Measurements from ENCODE around the gene NRXN3. TPM values are rescaled to one million over a fixed set of nuclear protein-coding genes. Genes with fewer than 3 reads are reported as not detected.
"Not testable (repeated sequence)": the region's sequence is repeated elsewhere in the genome, so short reads cannot be mapped to it uniquely, and the experiment has no call there.

The NRXN3 gene
- polyA plus RNA-seq, 1 donor (not counting 4 experiments of a cell fraction or from before 2014, with no cell fraction given), result 0.89 TPM

- no peaks in the 10 kb centered on the region for H3K27me3 ChIP-seq (ENCODE audit: control insufficient read depth, extremely low read depth, insufficient read depth, low read length)
- no peaks in the 10 kb centered on the region for H3K36me3 ChIP-seq (ENCODE audit: control insufficient read depth in 2 of 2, extremely low read depth in 1 of 2, insufficient read depth in 2 of 2, low read length in 2 of 2)
- H3K79me2 ChIP-seq (ENCODE audit: control insufficient read depth, insufficient read depth, low read length), result no peaks in the 10 kb centered on the region
- H3K4me3 ChIP-seq (ENCODE audit: control insufficient read depth in 2 of 3, extremely low read depth in 1 of 3, insufficient read depth in 2 of 3, low read depth in 1 of 3, low read length in 3 of 3), result no peak overlapping the region
- TF ChIP-seq, protein P1, sequence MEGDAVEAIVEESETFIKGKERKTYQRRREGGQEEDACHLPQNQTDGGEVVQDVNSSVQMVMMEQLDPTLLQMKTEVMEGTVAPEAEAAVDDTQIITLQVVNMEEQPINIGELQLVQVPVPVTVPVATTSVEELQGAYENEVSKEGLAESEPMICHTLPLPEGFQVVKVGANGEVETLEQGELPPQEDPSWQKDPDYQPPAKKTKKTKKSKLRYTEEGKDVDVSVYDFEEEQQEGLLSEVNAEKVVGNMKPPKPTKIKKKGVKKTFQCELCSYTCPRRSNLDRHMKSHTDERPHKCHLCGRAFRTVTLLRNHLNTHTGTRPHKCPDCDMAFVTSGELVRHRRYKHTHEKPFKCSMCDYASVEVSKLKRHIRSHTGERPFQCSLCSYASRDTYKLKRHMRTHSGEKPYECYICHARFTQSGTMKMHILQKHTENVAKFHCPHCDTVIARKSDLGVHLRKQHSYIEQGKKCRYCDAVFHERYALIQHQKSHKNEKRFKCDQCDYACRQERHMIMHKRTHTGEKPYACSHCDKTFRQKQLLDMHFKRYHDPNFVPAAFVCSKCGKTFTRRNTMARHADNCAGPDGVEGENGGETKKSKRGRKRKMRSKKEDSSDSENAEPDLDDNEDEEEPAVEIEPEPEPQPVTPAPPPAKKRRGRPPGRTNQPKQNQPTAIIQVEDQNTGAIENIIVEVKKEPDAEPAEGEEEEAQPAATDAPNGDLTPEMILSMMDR (optimal IDR thresholded peaks at IDR 0.05 in 1 of 3, IDR thresholded peaks at IDR 0.05 in 1 of 3, conservative IDR thresholded peaks at IDR 0.05 in 1 of 3; ENCODE audit: extremely low read depth in 1 of 3, insufficient read depth in 2 of 3, low read length in 3 of 3), result no peak
- TF ChIP-seq EZH2 (IDR thresholded peaks at IDR 0.05; ENCODE audit: low read length), result no peak
- no peak overlapping the region for H2AFZ ChIP-seq (ENCODE audit: control insufficient read depth, low read length)
- H3K9me3 ChIP-seq (ENCODE audit: control insufficient read depth, low read depth, low read length), result no peaks in the 10 kb centered on the region
- no peak overlapping the region for H3K9ac ChIP-seq (ENCODE audit: control insufficient read depth, extremely low read depth, insufficient read depth, low read length)
- no peaks in the 10 kb centered on the region for H3K4me1 ChIP-seq (ENCODE audit: control insufficient read depth, extremely low read depth, insufficient read depth, low read length)
- no peaks in the 10 kb centered on the region for H3K9me1 ChIP-seq (ENCODE audit: control insufficient read depth, extremely low read depth, insufficient read depth, low read length)
- H3K4me2 ChIP-seq (ENCODE audit: control insufficient read depth, extremely low read depth, insufficient read depth, low read depth, low read length), result no peak overlapping the region
- H4K20me1 ChIP-seq (ENCODE audit: control insufficient read depth, extremely low read depth, insufficient read depth, low read length), result no peaks in the 10 kb centered on the region
- DNase-seq (ENCODE audit: low read depth, low spot score), result no peak
- no peak for FAIRE-seq
- dilution Hi-C loops (cut with MboI; ENCODE audit: extremely low pct_ligation_motif_present, low sequenced_read_pairs), result no loop called here
- H3K27ac ChIP-seq (ENCODE audit: control insufficient read depth, insufficient read depth, low read length), result no peak overlapping the region
These were observed 1597.1 kb downstream of the NRXN3 start for GRCh38 chr14:79767251-79767650.

DNA sequence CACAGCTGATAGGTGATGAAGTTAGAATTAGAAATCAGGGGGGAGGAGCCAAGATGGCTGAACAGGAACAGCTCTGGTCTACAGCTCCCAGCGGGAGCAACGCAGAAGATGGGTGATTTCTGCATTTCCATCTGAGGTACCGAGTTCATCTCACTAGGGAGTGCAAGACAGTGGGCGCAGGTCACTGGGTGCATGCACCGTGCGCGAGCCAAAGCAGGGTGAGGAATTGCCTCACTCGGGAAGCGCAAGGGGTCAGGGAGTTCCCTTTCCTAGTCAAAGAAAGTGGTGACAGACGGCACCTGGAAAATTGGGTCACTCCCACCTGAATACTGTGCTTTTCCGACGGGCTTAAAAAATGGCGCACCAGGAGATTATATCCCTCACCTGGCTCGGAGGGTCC lies 1597.5 kb downstream of the NRXN3 start:
- H3K4me3 ChIP-seq (ENCODE audit: control insufficient read depth in 2 of 3, extremely low read depth in 1 of 3, insufficient read depth in 2 of 3, low read depth in 1 of 3, low read length in 3 of 3); H4K20me1 ChIP-seq (ENCODE audit: control insufficient read depth, extremely low read depth, insufficient read depth, low read length); H2AFZ ChIP-seq (ENCODE audit: control insufficient read depth, low read length); H3K4me2 ChIP-seq (ENCODE audit: control insufficient read depth, extremely low read depth, insufficient read depth, low read depth, low read length); H3K36me3 ChIP-seq (ENCODE audit: control insufficient read depth in 2 of 2, extremely low read depth in 1 of 2, insufficient read depth in 2 of 2, low read length in 2 of 2); H3K27ac ChIP-seq (ENCODE audit: control insufficient read depth, insufficient read depth, low read length); H3K9me1 ChIP-seq (ENCODE audit: control insufficient read depth, extremely low read depth, insufficient read depth, low read length); dilution Hi-C loops (cut with MboI; ENCODE audit: extremely low pct_ligation_motif_present, low sequenced_read_pairs); H3K9me3 ChIP-seq (ENCODE audit: control insufficient read depth, low read depth, low read length); H3K4me1 ChIP-seq (ENCODE audit: control insufficient read depth, extremely low read depth, insufficient read depth, low read length); FAIRE-seq; DNase-seq (ENCODE audit: low read depth, low spot score); H3K79me2 ChIP-seq (ENCODE audit: control insufficient read depth, insufficient read depth, low read length); H3K27me3 ChIP-seq (ENCODE audit: control insufficient read depth, extremely low read depth, insufficient read depth, low read length); H3K9ac ChIP-seq (ENCODE audit: control insufficient read depth, extremely low read depth, insufficient read depth, low read length): not testable (repeated sequence)

DNA sequence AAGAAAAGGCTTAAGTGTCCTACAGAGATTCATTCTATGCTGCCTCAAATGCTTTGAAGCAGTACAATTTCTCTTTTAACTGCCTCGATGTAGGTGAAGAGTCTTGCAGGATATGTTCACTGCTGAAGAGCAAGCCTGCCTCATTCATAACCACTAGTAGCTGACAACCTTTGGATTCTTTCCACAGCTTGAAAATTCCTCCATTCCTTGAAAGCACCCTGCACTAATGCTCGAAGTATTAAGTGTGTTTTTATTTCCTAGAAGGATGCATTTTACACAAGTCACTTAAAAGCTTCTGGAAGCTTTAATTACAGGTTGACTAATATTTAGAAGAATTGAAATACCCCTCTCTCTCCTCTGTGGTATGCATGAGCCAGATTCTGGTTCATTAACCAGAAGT lies 1611.7 kb downstream of the NRXN3 start:
- Histone ChIP-seq H3K9ac (ENCODE audit: control insufficient read depth, extremely low read depth, insufficient read depth, low read length) (no peak overlapping the region), H4K20me1 (ENCODE audit: control insufficient read depth, extremely low read depth, insufficient read depth, low read length) (no peaks in the 10 kb centered on the region), H2AFZ (ENCODE audit: control insufficient read depth, low read length) (no peak overlapping the region), H3K36me3 (ENCODE audit: control insufficient read depth in 2 of 2, extremely low read depth in 1 of 2, insufficient read depth in 2 of 2, low read length in 2 of 2) (no peaks in the 10 kb centered on the region), H3K9me1 (ENCODE audit: control insufficient read depth, extremely low read depth, insufficient read depth, low read length) (no peaks in the 10 kb centered on the region), H3K4me3 (ENCODE audit: control insufficient read depth in 2 of 3, extremely low read depth in 1 of 3, insufficient read depth in 2 of 3, low read depth in 1 of 3, low read length in 3 of 3) (no peak overlapping the region), H3K79me2 (ENCODE audit: control insufficient read depth, insufficient read depth, low read length) (no peaks in the 10 kb centered on the region), H3K27ac (ENCODE audit: control insufficient read depth, insufficient read depth, low read length) (no peak overlapping the region), H3K4me1 (ENCODE audit: control insufficient read depth, extremely low read depth, insufficient read depth, low read length) (no peaks in the 10 kb centered on the region), H3K27me3 (ENCODE audit: control insufficient read depth, extremely low read depth, insufficient read depth, low read length) (no peaks in the 10 kb centered on the region), H3K9me3 (ENCODE audit: control insufficient read depth, low read depth, low read length) (no peaks in the 10 kb centered on the region), H3K4me2 (ENCODE audit: control insufficient read depth, extremely low read depth, insufficient read depth, low read depth, low read length) (no peak overlapping the region)
- FAIRE-seq (no peak), DNase-seq (ENCODE audit: low read depth, low spot score) (no peak)
- TF ChIP-seq, protein P1 (optimal IDR thresholded peaks at IDR 0.05 in 1 of 3, IDR thresholded peaks at IDR 0.05 in 1 of 3, conservative IDR thresholded peaks at IDR 0.05 in 1 of 3; ENCODE audit: extremely low read depth in 1 of 3, insufficient read depth in 2 of 3, low read length in 3 of 3), result no peak
- no peak for TF ChIP-seq EZH2 (IDR thresholded peaks at IDR 0.05; ENCODE audit: low read length)
- dilution Hi-C loops (cut with MboI; ENCODE audit: extremely low pct_ligation_motif_present, low sequenced_read_pairs), result no loop called here
